Epithelial cell of proximal tubule (primary cell): ENCODE measurements around the gene DACT2. TPM values are rescaled to one million over a fixed set of nuclear protein-coding genes. Genes with fewer than 3 reads are reported as not detected.

Experiments used
- DNase-seq: peaks from one replicate; pipeline ENCODE4 v3.0.0-alpha.2; 2011; ENCODE audit warnings: low read depth
- H3K4me3 ChIP-seq: 2 replicates; pipeline ENCODE4 v1.5.1; 2011; ENCODE audit warnings: low read depth, mild to moderate bottlenecking, low read length
- total RNA-seq: library from RNA; depleted of rRNA; stranded (reverse); fragments of >200 nt; gene quantifications from 2 replicates; pipeline ENCODE4 v1.2.3, GENCODE V29; 2015
- TF ChIP-seq, protein P1 (sequence below): conservative IDR thresholded peaks from 2 replicates; pipeline ENCODE4 v1.5.1; 2012; ENCODE audit warnings: low read depth, mild to moderate bottlenecking, low read length

The DACT2 gene
- total RNA-seq, 1 donor from 2014 or later, result 0.23 TPM

DNA sequence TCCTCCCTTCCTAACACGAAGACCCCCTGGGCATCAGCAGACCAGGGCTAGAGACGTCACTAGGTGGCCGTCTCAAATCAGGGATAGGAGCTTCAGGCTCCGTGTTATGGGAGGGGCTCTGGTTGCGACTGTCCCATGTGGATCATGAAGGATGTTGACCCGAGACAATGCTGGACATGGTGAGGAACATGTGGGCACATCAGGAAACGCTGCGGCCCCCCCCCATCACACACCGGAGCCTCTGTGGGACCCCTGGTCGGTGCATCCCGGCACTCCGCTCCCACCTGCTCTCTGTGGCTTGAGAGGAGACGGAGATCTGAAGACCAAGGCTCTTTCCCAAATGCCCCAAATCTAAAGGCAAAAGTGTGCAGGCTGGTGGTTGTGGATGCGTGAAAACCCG is 54.2 kb downstream of the DACT2 start:
- no peak overlapping the region for H3K4me3 ChIP-seq
- no peak for DNase-seq
- TF ChIP-seq, protein P1, sequence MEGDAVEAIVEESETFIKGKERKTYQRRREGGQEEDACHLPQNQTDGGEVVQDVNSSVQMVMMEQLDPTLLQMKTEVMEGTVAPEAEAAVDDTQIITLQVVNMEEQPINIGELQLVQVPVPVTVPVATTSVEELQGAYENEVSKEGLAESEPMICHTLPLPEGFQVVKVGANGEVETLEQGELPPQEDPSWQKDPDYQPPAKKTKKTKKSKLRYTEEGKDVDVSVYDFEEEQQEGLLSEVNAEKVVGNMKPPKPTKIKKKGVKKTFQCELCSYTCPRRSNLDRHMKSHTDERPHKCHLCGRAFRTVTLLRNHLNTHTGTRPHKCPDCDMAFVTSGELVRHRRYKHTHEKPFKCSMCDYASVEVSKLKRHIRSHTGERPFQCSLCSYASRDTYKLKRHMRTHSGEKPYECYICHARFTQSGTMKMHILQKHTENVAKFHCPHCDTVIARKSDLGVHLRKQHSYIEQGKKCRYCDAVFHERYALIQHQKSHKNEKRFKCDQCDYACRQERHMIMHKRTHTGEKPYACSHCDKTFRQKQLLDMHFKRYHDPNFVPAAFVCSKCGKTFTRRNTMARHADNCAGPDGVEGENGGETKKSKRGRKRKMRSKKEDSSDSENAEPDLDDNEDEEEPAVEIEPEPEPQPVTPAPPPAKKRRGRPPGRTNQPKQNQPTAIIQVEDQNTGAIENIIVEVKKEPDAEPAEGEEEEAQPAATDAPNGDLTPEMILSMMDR, result no peak

DNA sequence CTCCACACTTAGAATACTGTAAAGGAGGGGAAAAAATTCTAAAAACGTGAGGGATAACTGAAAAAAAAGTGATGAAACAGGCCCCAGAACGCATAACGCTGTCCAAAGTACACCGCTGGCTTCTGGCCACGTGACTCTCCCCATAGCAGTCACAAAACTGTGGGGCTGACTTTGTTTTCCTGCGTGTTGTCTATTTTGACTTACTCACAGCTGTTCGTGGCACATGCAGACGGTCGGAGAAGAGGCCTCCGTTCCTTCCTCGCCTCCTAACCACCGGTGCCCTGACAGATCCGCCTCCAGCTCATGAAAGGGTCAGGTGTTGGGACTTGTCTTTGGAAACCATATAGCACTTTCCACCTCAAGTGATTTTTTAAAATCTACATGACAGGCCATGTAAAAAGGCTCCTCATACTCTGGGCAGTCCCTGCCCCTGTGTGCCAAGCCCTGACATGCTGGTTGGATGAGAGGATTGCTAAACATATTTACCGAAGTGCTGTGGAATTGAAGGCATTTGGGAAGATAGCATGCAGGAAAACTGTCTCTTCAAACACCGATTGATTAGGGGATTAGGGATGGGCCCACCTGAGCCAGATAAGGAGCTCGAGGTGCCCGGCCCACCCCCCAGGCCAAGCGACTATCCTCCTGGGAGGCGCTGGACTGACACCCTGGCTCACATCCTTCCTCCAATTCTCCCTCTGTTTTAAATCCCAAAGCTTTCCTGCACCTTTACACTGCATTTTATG is 54.8 kb downstream of the DACT2 start:
- no peak for DNase-seq
- TF ChIP-seq, protein P1, result no peak
- H3K4me3 ChIP-seq, result no peak overlapping the region

DNA sequence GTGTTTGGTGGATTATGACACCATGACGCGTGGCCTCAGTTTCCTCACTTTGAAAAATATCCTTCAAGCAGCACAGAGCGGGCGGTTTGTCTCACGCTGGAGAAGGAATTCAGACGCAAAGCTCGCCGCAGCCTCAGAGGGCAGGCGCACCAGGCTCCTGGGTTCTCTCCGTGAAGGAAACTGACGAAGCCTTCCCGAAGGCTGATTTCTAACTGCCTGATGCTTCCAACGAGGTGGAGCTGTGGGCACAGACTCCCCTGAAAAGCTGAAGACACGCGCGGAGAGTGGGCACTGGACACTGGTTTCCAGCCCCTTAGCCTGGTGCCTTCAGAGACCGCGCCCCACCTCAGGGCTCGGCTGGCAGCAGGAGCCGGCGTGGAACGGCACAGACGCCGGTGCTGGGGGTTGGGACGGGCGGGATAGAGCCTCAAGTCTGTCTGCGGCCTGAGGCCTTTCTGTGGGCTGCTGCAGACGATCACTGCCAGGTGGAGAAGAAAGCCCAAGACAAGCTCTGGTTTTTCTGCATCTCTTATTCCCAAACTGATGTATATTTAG is 56.1 kb downstream of the DACT2 start:
- H3K4me3 ChIP-seq, result no peak overlapping the region
- TF ChIP-seq, protein P1, result no peak
- DNase-seq, result no peak

DNA sequence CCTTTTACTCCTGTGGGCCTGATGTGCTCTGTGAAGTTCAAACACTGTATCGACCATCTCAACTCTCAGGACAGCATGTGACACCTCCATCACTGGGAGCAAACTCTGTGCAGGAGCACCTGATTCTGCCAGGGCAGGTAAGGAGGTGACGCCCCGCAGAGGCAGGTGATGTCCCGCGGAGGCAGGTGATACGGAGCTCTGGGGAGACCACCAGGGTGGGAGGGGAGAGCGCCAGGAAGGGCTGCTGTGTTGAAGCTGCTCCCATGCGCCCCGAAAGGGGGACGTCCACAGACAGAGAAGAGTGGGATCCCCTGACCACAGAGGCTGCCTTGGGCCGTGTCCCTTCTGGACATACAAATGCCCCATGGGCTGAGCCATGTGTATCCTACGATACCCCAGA is 58.3 kb downstream of the DACT2 start:
- H3K4me3 ChIP-seq, result no peak overlapping the region
- TF ChIP-seq, protein P1, result no peak
- DNase-seq, result no peak

DNA sequence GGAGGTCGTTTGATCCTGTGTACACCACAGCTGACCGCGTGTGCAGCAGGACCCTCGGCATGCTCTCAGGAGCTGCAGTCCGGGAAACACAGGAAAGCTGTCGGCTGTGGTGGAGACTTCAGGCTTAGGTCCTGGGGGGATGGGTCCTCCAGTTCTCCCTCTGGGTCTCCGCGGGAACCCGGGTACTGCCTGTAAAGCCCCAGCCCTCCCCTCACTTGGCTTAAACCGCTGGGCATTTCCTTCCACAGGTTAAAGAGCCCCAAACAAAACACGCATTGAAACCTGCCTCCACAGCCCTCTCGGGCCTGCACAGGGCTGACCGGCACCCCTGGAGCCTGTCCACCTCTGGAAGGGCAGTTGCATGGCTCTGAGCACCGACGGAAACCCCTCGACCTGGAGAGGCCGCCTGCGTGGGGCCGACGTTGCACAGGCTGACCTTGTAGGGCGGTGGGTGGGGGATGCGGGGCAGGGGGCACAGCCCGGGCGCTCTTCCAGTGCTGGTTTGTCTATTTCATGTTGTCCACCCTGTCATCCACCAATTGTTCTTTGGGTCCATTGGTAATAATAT is 59.1 kb downstream of the DACT2 start:
- TF ChIP-seq, protein P1, result no peak
- DNase-seq, result no peak
- no peak overlapping the region for H3K4me3 ChIP-seq

DNA sequence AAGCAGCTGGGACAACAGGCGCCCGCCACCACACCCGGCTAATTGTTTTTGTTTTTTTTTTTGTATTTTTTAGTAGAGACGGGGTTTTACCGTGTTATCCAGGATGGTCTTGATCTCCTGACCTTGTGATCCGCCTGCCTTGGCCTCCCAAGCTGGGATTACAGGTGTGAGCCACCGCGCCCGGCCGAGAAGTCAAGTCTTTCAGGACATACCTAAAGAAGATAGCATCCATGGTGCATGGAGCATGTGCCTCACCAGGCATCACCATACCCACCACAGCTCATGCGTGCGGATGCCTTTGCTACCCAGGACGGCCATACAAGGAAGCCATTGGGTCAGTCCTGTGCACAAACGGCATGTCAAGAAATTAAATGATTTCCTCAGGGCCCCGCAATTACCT is 60.8 kb downstream of the DACT2 start:
- TF ChIP-seq, protein P1, result no peak
- H3K4me3 ChIP-seq, result no peak overlapping the region
- no peak for DNase-seq
